Endothelial cell of umbilical vein (primary cell): ENCODE results near the gene PPP1R9A. TPM values are rescaled to one million over a fixed set of nuclear protein-coding genes. Genes with fewer than 3 reads are reported as not detected.

Source experiments
- BruUV-seq: library from RNA; stranded (reverse); fragments of 400-500 nt; replicated peaks from 2 replicates; lab custom pipeline; 2021; lab: Mats Ljungman, UMichigan
- CTCF ChIA-PET: fragments of 300-600, 350-600 bp; sonication (Branson Sonifier 250); formaldehyde crosslinking; loops from one replicate; lab custom pipeline; 2021; ENCODE audit warnings: antibody characterized with exemption, inconsistent platforms; lab: Charles Lee
- POLR2A ChIA-PET: fragments of 300-600, 350-600 bp; sonication (Branson Sonifier 250); formaldehyde crosslinking; loops from one replicate; lab custom pipeline; 2021; ENCODE audit warnings: antibody characterized with exemption, inconsistent platforms; lab: Charles Lee
- DNase-seq: peaks from one replicate; pipeline ENCODE4 v3.0.0-alpha.2; 2011; ENCODE audit warnings: low read depth, low spot score
- FAIRE-seq: peaks from 2 replicates; lab custom pipeline; 2011; peaks lifted over from hg19 to GRCh38; lab: Jason Lieb, UNC
- H2AFZ ChIP-seq: 2 replicates; pipeline ENCODE4 v1.6.0; 2012; ENCODE audit warnings: low read depth, low read length, control low read depth, inconsistent platforms
- H3K27ac ChIP-seq: 2 replicates; pipeline ENCODE4 v1.5.1; 2011; ENCODE audit warnings: low read depth, mild to moderate bottlenecking, control low read depth, low read length, moderate library complexity; ENCODE audit not compliant: insufficient read depth
- H3K27me3 ChIP-seq, 2 experiments: 2 replicates each; pipeline versions ENCODE4 v1.6.0 to v1.6.1; 2011; ENCODE audit warnings: low read length in 2 of 2, mixed read lengths in 1 of 2; ENCODE audit not compliant: control insufficient read depth in 2 of 2, insufficient read depth in 2 of 2
- H3K36me3 ChIP-seq, 2 experiments: 2 replicates in 1 of 2; 3 replicates in 1 of 2; pipeline ENCODE4 v1.5.1; 2011; ENCODE audit warnings: low read length in 2 of 2, mild to moderate bottlenecking in 1 of 2, moderate library complexity in 1 of 2; ENCODE audit not compliant: control insufficient read depth in 2 of 2, insufficient read depth in 2 of 2; ENCODE audit errors: extremely low read depth in 1 of 2
- H3K4me1 ChIP-seq: 3 replicates; pipeline ENCODE4 v1.5.1; 2011; ENCODE audit warnings: mild to moderate bottlenecking, low read length; ENCODE audit not compliant: control insufficient read depth, insufficient read depth; ENCODE audit errors: extremely low read depth
- H3K4me2 ChIP-seq: 2 replicates; pipeline ENCODE4 v1.6.1; 2011; ENCODE audit warnings: low read length, control low read depth, mixed read lengths; ENCODE audit not compliant: insufficient read depth
- H3K4me3 ChIP-seq, 3 experiments: fragments of 200-600 bp in 1 of 3; sonication (generic), shearing (Covaris generic) in 1 of 3; replicated peaks in 1 of 3; 2 replicates each; pipeline ENCODE4 v1.5.1; 2011 to 2016; ENCODE audit warnings: control low read depth in 3 of 3, low read length in 3 of 3, mild to moderate bottlenecking in 2 of 3, inconsistent platforms in 1 of 3, low read depth in 1 of 3, moderate library complexity in 1 of 3; ENCODE audit not compliant: insufficient read depth in 1 of 3
- H3K79me2 ChIP-seq: 2 replicates; pipeline ENCODE4 v1.6.0; 2012; ENCODE audit warnings: low read length, inconsistent platforms; ENCODE audit not compliant: control insufficient read depth, insufficient read depth
- H3K9ac ChIP-seq: replicated peaks from 2 replicates; pipeline ENCODE3; 2011; ENCODE audit warnings: low read length, control low read depth; ENCODE audit not compliant: insufficient read depth; ENCODE audit errors: extremely low read depth
- H3K9me1 ChIP-seq: replicated peaks from 3 replicates; pipeline ENCODE4 v1.6.0; 2011; ENCODE audit warnings: mild to moderate bottlenecking, low read length; ENCODE audit not compliant: control insufficient read depth, insufficient read depth; ENCODE audit errors: extremely low read depth
- H3K9me3 ChIP-seq: replicated peaks from 2 replicates; pipeline ENCODE4 v1.5.1; 2012; ENCODE audit warnings: low read length, inconsistent platforms; ENCODE audit not compliant: control insufficient read depth, insufficient read depth
- H4K20me1 ChIP-seq: replicated peaks from 2 replicates; pipeline ENCODE3; 2011; ENCODE audit warnings: mild to moderate bottlenecking, low read length; ENCODE audit not compliant: control insufficient read depth, insufficient read depth; ENCODE audit errors: extremely low read depth
- CTCF ChIP-seq, 2 donors: IDR thresholded peaks; 1 replicate in 1 of 2; 2 replicates in 1 of 2; pipeline ENCODE4 v1.5.1; 2011; ENCODE audit warnings: low read length in 2 of 2, mild to moderate bottlenecking in 2 of 2, moderate library complexity in 2 of 2, control low read depth in 1 of 2, inconsistent platforms in 1 of 2, low read depth in 1 of 2; ENCODE audit not compliant: insufficient read depth in 1 of 2; ENCODE audit errors: extremely low read depth in 1 of 2
- EZH2 ChIP-seq: IDR thresholded peaks from 2 replicates; pipeline ENCODE4 v1.6.1; 2012; ENCODE audit warnings: borderline replicate concordance, low read depth, mild to moderate bottlenecking, moderate library complexity, low read length, inconsistent platforms; ENCODE audit not compliant: severe bottlenecking
- FOS ChIP-seq: IDR thresholded peaks from 2 replicates; pipeline ENCODE4 v1.6.1; 2011; ENCODE audit warnings: mild to moderate bottlenecking, low read length, moderate library complexity, borderline replicate concordance; ENCODE audit not compliant: insufficient read depth
- GATA2 ChIP-seq: IDR thresholded peaks from 2 replicates; pipeline ENCODE4 v1.7.0; 2011; ENCODE audit warnings: low read depth, mild to moderate bottlenecking, moderate library complexity, mixed read lengths, low read length; ENCODE audit not compliant: insufficient read length, insufficient read depth
- JUN ChIP-seq: IDR thresholded peaks from 2 replicates; pipeline ENCODE4 v1.6.1; 2011; ENCODE audit warnings: borderline replicate concordance, low read depth; ENCODE audit not compliant: insufficient read length, insufficient read depth
- MAX ChIP-seq: IDR thresholded peaks from 2 replicates; pipeline ENCODE4 v1.6.1; 2011; ENCODE audit not compliant: insufficient read depth, insufficient read length
- MYC ChIP-seq: IDR thresholded peaks from one replicate; pipeline ENCODE4 v1.6.1; 2011; ENCODE audit warnings: mild to moderate bottlenecking, low read depth, low read length
- POLR2A ChIP-seq: IDR thresholded peaks from 2 replicates; pipeline ENCODE4 v1.6.1; 2012; ENCODE audit warnings: low read depth, mild to moderate bottlenecking, control low read depth, low read length
- POLR2AphosphoS5 ChIP-seq: IDR thresholded peaks from 2 replicates; pipeline ENCODE4 v1.6.1; 2012; ENCODE audit warnings: low read depth, mild to moderate bottlenecking, control low read depth, low read length, moderate library complexity; ENCODE audit not compliant: insufficient read depth
- dilution Hi-C: fragments of 300-500 bp; cut with MboI; formaldehyde crosslinking; loops from one replicate; pipeline ENCODE4 v1.15.0; 2019; ENCODE audit warnings: low sequenced_read_pairs; ENCODE audit not compliant: extremely low pct_ligation_motif_present
- intact Hi-C: fragments of 100-400 bp; cut with micrococcal nuclease; formaldehyde crosslinking; loops from one replicate; pipeline ENCODE4 v1.10.0; 2022
- polyA plus RNA-seq, 4 experiments: library from polyadenylated mRNA; depleted of rRNA in 3 of 4; stranded (reverse) in 3 of 4; unstranded in 1 of 4; fragments of >200 nt; gene quantifications; 2 replicates each; pipeline versions ENCODE4 v1.2.1 to v1.2.3, GENCODE V29; 2011 to 2012; ENCODE audit warnings: missing spikeins in 1 of 4
- total RNA-seq: library from RNA; stranded (reverse); gene quantifications from 2 replicates; pipeline ENCODE4 v1.2.3, GENCODE V29; 2021

The PPP1R9A gene
- total and polyA plus RNA-seq, 2 donors (not counting 3 experiments of a cell fraction or from before 2014, with no cell fraction given): 0.50 to 3.0 TPM

- H3K27ac ChIP-seq: no peak overlapping the region
- CTCF ChIA-PET: interaction anchor here (0.6 to 1.8 kb wide), 51 partner anchors 9 to 1463 kb away, joined by 3 to 116 read pairs (median 4); partner anchors contain the start of gene SGCE
- no peaks in the 10 kb centered on the region for H3K27me3 ChIP-seq
- peak overlapping the region; percentile 36 for H3K4me2 ChIP-seq
- H3K4me1 ChIP-seq: no peaks in the 10 kb centered on the region
- peak; percentile 71 for DNase-seq
- H3K79me2 ChIP-seq: no peaks in the 10 kb centered on the region
- POLR2A ChIA-PET: no interaction called here
- peak overlapping the region; percentile 16 for H3K9ac ChIP-seq
- no peaks in the 10 kb centered on the region for H3K36me3 ChIP-seq
- FAIRE-seq: peak; percentile 80
- H4K20me1 ChIP-seq: no peaks in the 10 kb centered on the region
- intact Hi-C loops (loop anchor here (1.0 to 5.0 kb wide), 4 partner anchors 230 to 958 kb away; partner anchors contain the start of gene SGCE), dilution Hi-C loops (no loop called here)
- no TSS peak for BruUV-seq
- H3K4me3 ChIP-seq: no peak overlapping the region
- TF ChIP-seq JUN (no peak), FOS (no peak), CTCF (IDR thresholded peaks at IDR 0.05; ENCODE audit: extremely low read depth in 1 of 2, insufficient read depth in 1 of 2, low read depth in 1 of 2, low read length in 2 of 2) (peak; percentile 63 to 68)
- no peaks in the 10 kb centered on the region for H3K9me3 ChIP-seq
- peak overlapping the region; percentile 73 for H2AFZ ChIP-seq
- no peaks in the 10 kb centered on the region for H3K9me1 ChIP-seq
Measured at GRCh38 chr7:95246831-95247370, 339.5 kb downstream of the PPP1R9A start.

- Histone ChIP-seq H3K4me2 (no peak overlapping the region), H3K9me3 (no peaks in the 10 kb centered on the region), H4K20me1 (no peaks in the 10 kb centered on the region), H3K27ac (no peak overlapping the region), H3K9me1 (no peaks in the 10 kb centered on the region), H3K27me3 (no peaks in the 10 kb centered on the region), H3K36me3 (no peaks in the 10 kb centered on the region), H3K4me3 (no peak overlapping the region), H3K4me1 (no peaks in the 10 kb centered on the region), H3K9ac (no peak overlapping the region), H3K79me2 (no peaks in the 10 kb centered on the region), H2AFZ (no peak overlapping the region)
- ChIA-PET POLR2A (no interaction called here), CTCF (interaction anchor here (1.4 kb wide), 2 partner anchors 226 to 814 kb away, joined by 3 to 4 read pairs; no protein-coding TSS in a partner anchor)
- FAIRE-seq (no peak), DNase-seq (no peak)
- no TSS peak for BruUV-seq
- intact Hi-C loops: no loop called here
- dilution Hi-C loops: no loop called here
- TF ChIP-seq CTCF (IDR thresholded peaks at IDR 0.05; ENCODE audit: extremely low read depth in 1 of 2, insufficient read depth in 1 of 2, low read depth in 1 of 2, low read length in 2 of 2) (no peak), MYC (no peak), FOS (no peak), MAX (no peak), POLR2A (no peak), EZH2 (no peak), POLR2AphosphoS5 (no peak), JUN (no peak), GATA2 (no peak)
Measured at GRCh38 chr7:95250571-95250970, 343.2 kb downstream of the PPP1R9A start.
